HG02884 (cell line): Measurements from ENCODE around the gene BICRA.

Source experiments
- ATAC-seq: cut with Tn5 transposase; IDR thresholded peaks from one replicate; pipeline ENCODE4 v1.9.1; 2021; ENCODE audit warnings: mild to moderate bottlenecking, moderate library complexity; ENCODE audit not compliant: unreplicated experiment

BICRA gene

GRCh38 chr19:47686679-47687450 is 77.9 kb downstream of the BICRA start:
- no peak for ATAC-seq

GRCh38 chr19:47687906-47688305 is 79.0 kb downstream of the BICRA start:
- no peak for ATAC-seq

GRCh38 chr19:47691090-47691489 is 82.2 kb downstream of the BICRA start:
- ATAC-seq = no peak

- ATAC-seq = no peak
Measured at GRCh38 chr19:47691782-47692181, 82.8 kb downstream of the BICRA start.

- ATAC-seq = no peak
Measured at GRCh38 chr19:47693489-47693888, 84.6 kb downstream of the BICRA start.

- no peak for ATAC-seq
Measured at GRCh38 chr19:47693903-47694302, 85.0 kb downstream of the BICRA start.

GRCh38 chr19:47694466-47695273 is 85.7 kb downstream of the BICRA start:
- ATAC-seq = no peak

- ATAC-seq = no peak
Measured at GRCh38 chr19:47695533-47696262, 86.8 kb downstream of the BICRA start.

GRCh38 chr19:47696635-47697034 is 87.7 kb downstream of the BICRA start:
- ATAC-seq = no peak

- no peak for ATAC-seq
Measured at GRCh38 chr19:47697863-47698609, 89.1 kb downstream of the BICRA start.

GRCh38 chr19:47698631-47699359 is 89.9 kb downstream of the BICRA start:
- no peak for ATAC-seq

- ATAC-seq = no peak
Measured at GRCh38 chr19:47699360-47699917, 90.5 kb downstream of the BICRA start.

GRCh38 chr19:47700934-47701716 is 92.2 kb downstream of the BICRA start:
- ATAC-seq = no peak

- no peak for ATAC-seq
Measured at GRCh38 chr19:47701717-47702552, 93.0 kb downstream of the BICRA start.

- ATAC-seq = no peak
Measured at GRCh38 chr19:47702671-47703070, 93.7 kb downstream of the BICRA start.

- no peak for ATAC-seq
Measured at GRCh38 chr19:47703301-47703700, 94.4 kb downstream of the BICRA start.

- ATAC-seq = no peak
Measured at GRCh38 chr19:47704024-47704423, 95.1 kb downstream of the BICRA start.

GRCh38 chr19:47704656-47705055 is 95.7 kb downstream of the BICRA start:
- ATAC-seq = no peak
